ENCODE results near the gene ZCCHC14.

The ZCCHC14 gene

DNA sequence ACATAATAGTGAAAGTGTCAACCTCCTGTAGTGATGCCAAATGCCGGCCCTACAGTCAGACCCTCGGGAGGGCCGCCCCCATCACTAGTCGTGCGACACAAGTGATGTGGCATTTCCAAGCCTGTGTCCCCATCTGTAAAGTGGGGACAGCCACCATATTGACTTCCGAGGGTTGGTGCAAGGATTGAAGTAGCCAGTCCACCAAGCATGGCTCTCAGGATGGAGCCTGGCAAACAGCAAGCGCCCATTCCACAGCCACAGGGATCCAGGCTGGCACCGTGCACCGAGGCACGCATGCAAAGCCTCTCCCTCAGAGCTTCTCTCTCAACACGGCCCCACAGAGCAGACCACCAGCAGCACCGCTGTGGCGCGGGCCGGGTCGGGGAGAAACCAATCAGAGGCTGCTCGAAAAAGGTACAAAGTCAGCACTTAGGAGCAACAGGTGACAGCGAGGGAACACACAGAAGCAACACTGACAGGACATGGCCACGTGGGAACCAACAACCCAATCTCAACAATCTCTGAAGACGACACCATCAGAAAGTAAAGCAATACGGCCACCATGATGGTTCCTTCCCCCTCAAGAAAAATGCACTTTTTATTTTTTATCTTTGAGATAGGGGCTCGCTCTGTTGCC is 20.6 kb downstream of the ZCCHC14 start:
- TF ChIP-seq SPI1 (IDR thresholded peaks at IDR 0.05; ENCODE audit: borderline replicate concordance, low read depth) = no peak
- Histone ChIP-seq H3K27ac (replicated peaks) (no peak overlapping the region), H3K4me3 (replicated peaks; ENCODE audit: insufficient read depth, low read length) (no peak overlapping the region), H3K27me3 (ENCODE audit: insufficient read depth, poor library complexity, severe bottlenecking) (no peaks in the 10 kb centered on the region)
- DNase-seq (ENCODE audit: low read depth in 1 of 2, low spot score in 1 of 2) = no peak

DNA sequence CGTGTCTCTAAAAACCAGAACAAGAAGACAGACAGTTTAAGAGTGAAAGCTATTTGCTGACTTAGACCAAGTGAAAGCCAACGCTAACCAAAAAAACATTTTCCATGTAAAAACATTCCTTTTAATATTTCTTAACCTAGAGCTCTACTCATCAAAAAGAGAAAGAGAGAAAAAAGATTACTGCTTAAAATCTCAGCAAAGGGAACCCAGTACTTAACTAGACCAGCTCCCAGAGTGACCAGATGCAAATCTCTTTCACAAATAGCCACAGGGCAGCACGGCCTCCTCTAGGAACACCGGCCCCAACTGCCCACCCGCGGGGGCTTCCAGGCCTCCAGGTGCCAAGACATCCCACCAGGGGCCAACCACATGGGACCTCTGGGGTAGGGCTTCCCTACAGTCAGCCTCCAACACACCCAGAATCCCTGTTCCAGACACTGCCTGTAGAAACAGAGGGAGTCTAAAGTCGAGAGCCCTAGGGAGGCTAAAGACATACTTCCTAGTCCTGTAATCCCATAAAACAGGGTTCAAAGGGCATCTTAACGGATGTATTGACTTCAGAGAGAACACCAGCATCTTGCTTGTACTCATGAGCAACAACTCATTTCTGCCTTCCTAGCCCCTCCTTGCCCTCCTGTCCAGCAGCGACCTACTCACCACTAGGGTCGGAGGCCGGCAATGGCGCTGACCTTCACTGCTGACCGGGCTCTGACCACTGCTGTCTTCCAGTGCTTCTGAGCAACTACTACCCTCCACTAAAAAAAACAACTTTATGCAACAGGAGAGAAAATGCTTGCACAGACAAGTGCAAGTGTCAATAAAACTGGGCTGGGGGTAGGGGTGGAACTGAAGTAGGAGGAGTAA is 21.3 kb downstream of the ZCCHC14 start:
- Histone ChIP-seq H3K4me3 (replicated peaks; ENCODE audit: insufficient read depth, low read length) (no peak overlapping the region), H3K27ac (replicated peaks) (no peak overlapping the region), H3K27me3 (ENCODE audit: insufficient read depth, poor library complexity, severe bottlenecking) (no peaks in the 10 kb centered on the region)
- TF ChIP-seq GABPA (IDR thresholded peaks at IDR 0.05; ENCODE audit: low read depth) (no peak), SPI1 (IDR thresholded peaks at IDR 0.05; ENCODE audit: borderline replicate concordance, low read depth) (no peak), CTCF (IDR thresholded peaks at IDR 0.05; ENCODE audit: insufficient read depth, low read length) (no peak), POLR2AphosphoS5 (IDR thresholded peaks at IDR 0.05; ENCODE audit: low read depth) (no peak)
- TF ChIP-seq, protein P1, sequence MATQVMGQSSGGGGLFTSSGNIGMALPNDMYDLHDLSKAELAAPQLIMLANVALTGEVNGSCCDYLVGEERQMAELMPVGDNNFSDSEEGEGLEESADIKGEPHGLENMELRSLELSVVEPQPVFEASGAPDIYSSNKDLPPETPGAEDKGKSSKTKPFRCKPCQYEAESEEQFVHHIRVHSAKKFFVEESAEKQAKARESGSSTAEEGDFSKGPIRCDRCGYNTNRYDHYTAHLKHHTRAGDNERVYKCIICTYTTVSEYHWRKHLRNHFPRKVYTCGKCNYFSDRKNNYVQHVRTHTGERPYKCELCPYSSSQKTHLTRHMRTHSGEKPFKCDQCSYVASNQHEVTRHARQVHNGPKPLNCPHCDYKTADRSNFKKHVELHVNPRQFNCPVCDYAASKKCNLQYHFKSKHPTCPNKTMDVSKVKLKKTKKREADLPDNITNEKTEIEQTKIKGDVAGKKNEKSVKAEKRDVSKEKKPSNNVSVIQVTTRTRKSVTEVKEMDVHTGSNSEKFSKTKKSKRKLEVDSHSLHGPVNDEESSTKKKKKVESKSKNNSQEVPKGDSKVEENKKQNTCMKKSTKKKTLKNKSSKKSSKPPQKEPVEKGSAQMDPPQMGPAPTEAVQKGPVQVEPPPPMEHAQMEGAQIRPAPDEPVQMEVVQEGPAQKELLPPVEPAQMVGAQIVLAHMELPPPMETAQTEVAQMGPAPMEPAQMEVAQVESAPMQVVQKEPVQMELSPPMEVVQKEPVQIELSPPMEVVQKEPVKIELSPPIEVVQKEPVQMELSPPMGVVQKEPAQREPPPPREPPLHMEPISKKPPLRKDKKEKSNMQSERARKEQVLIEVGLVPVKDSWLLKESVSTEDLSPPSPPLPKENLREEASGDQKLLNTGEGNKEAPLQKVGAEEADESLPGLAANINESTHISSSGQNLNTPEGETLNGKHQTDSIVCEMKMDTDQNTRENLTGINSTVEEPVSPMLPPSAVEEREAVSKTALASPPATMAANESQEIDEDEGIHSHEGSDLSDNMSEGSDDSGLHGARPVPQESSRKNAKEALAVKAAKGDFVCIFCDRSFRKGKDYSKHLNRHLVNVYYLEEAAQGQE (IDR thresholded peaks at IDR 0.05; ENCODE audit: insufficient replicate concordance, low read depth) = no peak
- DNase-seq (ENCODE audit: low read depth in 1 of 2, low spot score in 1 of 2) = no peak

DNA sequence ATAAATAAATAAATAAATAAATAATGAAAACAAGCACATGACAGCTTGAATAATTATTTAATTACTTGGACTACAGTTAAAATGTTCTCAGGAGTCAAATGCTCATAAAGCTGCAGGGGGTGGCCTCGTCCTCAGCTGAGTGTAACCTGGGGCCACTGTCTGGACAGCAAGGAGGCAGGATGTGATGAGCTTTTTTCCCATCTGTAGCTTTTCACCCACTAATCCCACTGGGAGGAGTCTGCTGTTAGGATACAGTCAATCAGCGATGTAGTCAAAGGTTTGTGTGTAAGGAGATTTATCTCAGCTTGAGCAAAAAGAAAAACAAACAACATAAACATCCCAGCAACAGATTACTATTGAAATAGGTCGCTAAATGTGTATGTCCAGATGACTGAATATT is 22.5 kb downstream of the ZCCHC14 start:
- H3K27ac ChIP-seq (replicated peaks) = no peak overlapping the region
- TF ChIP-seq GABPA (IDR thresholded peaks at IDR 0.05; ENCODE audit: low read depth) = no peak
- TF ChIP-seq, protein P1 (IDR thresholded peaks at IDR 0.05; ENCODE audit: insufficient replicate concordance, low read depth) = no peak
- TF ChIP-seq CTCF (IDR thresholded peaks at IDR 0.05; ENCODE audit: insufficient read depth, low read length) = no peak
- no peak for TF ChIP-seq SPI1 (IDR thresholded peaks at IDR 0.05; ENCODE audit: borderline replicate concordance, low read depth)
- TF ChIP-seq POLR2AphosphoS5 (IDR thresholded peaks at IDR 0.05; ENCODE audit: low read depth) = no peak
- DNase-seq (ENCODE audit: low read depth in 1 of 2, low spot score in 1 of 2) = no peak

DNA sequence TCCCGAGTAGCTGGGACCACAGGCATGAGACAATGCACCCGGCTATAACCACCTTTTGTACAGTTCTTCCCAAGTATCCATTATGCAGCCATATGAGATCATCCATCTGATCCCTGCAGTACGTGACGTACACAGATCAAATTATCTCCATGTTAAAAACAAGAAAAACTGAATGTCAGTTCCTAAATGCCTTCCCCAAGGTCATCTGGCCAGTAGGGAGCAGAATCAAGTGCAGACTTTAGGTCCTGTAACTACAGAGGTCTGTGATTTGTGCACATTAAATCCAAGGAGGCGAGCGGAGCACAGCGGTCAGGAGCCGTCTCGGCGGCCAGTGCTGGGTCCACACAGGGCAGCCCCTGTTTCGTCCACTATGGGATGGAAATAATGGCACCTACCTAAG is 23.7 kb downstream of the ZCCHC14 start:
- Histone ChIP-seq H3K4me3 (replicated peaks; ENCODE audit: insufficient read depth, low read length) (no peak overlapping the region), H3K27ac (replicated peaks) (no peak overlapping the region), H3K27me3 (ENCODE audit: insufficient read depth, poor library complexity, severe bottlenecking) (no peaks in the 10 kb centered on the region)
- no peak for DNase-seq (ENCODE audit: low read depth in 1 of 2, low spot score in 1 of 2)
- TF ChIP-seq GABPA (IDR thresholded peaks at IDR 0.05; ENCODE audit: low read depth) (no peak), CTCF (IDR thresholded peaks at IDR 0.05; ENCODE audit: insufficient read depth, low read length) (no peak), SPI1 (IDR thresholded peaks at IDR 0.05; ENCODE audit: borderline replicate concordance, low read depth) (no peak), POLR2AphosphoS5 (IDR thresholded peaks at IDR 0.05; ENCODE audit: low read depth) (no peak)
- TF ChIP-seq, protein P1 (IDR thresholded peaks at IDR 0.05; ENCODE audit: insufficient replicate concordance, low read depth) = no peak

More for the DNA sequence above, 22.5 kb downstream of the ZCCHC14 start:
- H3K27me3 ChIP-seq (ENCODE audit: insufficient read depth, poor library complexity, severe bottlenecking) = no peaks in the 10 kb centered on the region
- H3K4me3 ChIP-seq (replicated peaks; ENCODE audit: insufficient read depth, low read length) = no peak overlapping the region
